HG02678 (cell line): ENCODE measurements around the gene PAQR7.

Experiments used
- ATAC-seq: cut with Tn5 transposase; IDR thresholded peaks from one replicate; pipeline ENCODE4 v1.9.1; 2021; ENCODE audit warnings: mild to moderate bottlenecking, moderate library complexity; ENCODE audit not compliant: unreplicated experiment

Gene PAQR7

DNA sequence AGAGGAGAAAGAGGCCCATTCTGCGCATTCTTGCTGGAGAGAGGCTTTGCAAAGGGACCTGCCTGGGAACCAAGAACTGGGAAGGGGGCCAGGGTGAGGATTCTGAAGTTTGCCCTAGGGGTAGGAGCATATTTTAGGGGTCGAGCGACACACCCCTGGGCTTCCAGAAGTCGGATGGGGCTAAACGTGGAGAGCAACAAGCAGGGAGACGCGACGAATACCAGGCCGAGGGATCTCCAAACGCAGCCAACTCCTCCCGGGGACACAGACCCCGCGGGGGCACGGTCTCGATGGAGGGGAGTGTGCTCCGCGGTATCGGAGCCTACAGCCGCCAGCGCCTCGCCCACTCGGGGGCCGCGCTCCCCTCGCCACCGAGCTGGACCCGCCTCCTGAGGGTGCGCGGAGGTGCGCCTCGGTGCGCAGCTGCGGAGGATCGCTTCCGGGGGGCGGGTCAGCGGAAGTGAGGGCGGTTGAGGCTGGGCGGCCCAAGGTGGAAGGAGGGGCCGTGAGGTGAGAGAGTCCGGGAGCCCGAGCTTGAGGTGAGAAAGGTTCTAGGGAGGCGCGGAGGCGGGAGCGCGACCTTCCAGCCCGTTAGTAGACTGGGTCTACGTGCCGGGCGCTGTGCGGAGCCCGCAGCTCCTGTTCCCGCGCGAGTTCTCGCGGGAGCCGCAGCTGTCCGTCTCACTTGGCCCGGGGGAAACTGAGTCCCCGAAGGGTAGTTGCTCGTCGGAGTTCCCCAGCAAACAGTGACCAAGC, 55.8 kb downstream of the PAQR7 start, which contains the start of gene MTFR1L:
Gene MTFR1L (plus strand): TSS at position 464 of the 756 bp plus-strand sequence. CDS start 3,151 bp downstream, outside the sequence.
- ATAC-seq: peak; percentile 89

DNA sequence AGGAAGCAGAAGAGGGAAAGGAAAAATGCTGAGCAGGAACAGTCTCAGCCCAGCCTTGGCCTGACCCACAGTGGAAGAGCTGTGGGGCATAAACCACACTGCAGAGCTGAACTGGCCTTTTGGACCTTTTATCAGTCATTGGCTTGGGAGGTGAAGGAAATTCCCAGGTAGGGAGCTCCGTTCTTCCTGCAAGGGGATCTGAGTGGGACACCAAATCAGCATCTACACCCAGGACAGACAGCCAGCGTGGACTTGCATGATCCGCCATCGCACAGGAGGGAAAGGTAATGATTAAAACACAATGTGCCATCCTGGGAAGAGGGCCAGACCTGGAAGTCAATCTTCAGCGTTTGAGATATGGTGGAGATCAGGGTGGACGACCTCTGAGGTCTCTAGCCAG, 56.9 kb downstream of the PAQR7 start:
- no peak for ATAC-seq

DNA sequence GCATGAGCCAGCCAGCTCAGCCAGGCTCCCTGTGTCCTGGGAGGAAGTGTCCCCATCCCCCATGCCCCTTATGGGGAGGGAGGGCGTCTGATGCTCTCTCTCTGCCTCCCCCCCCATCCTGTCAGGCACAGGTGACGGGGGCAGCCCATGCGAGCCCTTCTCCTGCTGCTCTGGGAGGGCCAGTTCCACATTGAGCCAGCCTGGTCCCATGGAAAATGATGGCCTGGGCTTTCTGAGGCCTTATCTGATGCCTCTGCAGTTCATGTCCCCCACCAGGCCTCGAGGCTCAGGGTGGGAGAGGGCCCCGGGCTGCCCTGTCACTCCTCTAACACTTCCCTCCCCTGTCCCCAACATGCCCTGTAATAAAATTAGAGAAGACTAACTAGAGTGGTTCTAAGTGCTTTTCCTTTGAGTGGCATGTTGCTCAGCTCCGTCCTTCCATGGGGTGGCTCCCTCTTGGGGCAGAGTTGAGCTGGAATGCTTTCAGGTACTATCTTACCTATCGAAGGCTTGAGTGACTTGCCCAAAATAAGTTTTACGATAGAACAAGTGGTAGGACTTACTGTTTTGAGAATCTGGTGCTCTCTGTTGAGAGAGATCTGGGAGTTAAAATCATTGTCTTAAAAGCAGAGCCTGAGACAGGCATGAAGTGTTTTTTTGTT, 57.5 kb downstream of the PAQR7 start:
- ATAC-seq: no peak

DNA sequence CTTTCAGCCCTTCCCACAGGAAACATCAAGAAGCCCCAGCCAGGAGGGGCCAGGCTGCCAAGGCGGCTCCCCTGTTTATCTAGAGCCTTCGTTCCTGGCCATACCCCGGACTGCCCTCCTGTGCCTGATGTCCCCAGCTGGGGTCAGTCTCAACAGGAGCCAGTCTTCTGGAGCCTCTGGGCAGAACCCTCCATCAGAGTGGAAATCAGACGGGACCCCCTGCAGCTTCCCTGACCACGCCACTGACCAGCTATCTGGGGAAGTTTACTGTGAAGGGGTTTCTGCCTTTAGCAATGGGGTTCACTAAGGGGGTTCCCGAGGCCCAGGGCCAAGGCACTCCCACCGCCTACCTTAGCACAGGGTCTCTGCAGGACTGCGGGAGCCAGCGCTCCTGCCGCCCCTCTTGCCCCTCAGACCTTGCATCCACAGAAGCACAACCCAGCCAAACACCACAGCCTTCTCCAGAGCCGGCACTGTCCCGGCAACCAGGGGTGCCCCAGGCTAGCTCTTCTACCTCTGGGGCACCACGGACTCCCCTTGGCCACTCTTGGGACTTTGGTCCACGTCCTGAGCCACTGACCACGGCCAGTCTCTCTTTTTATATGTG, 59.3 kb downstream of the PAQR7 start:
- ATAC-seq: no peak

DNA sequence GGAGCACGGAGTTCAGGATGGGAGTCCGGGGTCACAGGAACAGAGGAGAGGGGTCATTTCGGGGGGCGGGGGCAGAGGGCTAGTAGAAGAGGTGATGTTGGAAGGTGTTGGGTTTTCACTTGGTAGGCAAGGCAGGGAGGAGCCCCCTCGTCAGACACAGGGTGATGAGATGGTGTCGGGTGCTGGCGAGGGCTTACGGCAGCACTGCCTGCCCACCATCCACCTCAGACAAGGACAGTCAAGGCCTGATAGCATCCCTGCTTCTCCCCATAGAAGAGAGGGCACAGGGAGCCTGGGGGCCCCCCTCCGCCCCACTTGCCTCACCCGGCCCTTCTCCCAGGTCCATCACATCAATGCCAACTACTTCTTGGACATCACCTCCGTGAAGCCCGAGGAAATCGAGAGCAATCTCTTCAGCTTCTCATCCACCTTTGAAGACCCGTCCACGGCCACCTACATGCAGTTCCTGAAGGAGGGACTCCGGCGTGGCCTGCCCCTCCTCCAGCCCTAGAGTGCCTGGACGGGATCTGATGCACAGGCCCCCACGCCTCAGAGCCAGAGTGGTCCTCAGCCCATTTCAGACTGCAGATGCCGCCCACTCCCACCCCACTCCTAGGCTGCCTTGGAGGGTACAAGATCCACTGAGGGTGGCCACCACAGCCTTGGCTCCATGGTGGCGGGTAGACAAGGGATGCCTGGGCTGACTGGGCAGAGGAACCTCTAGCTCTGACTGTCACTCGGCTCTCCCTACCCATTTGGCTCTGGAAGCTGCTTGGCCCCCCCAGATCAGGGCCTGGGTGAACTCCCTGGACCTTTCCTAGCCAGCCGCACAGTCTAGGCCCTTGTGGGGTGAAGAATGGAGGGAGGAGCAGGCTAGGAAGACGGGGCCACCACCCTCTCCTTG, 60.0 kb downstream of the PAQR7 start:
- no peak for ATAC-seq

DNA sequence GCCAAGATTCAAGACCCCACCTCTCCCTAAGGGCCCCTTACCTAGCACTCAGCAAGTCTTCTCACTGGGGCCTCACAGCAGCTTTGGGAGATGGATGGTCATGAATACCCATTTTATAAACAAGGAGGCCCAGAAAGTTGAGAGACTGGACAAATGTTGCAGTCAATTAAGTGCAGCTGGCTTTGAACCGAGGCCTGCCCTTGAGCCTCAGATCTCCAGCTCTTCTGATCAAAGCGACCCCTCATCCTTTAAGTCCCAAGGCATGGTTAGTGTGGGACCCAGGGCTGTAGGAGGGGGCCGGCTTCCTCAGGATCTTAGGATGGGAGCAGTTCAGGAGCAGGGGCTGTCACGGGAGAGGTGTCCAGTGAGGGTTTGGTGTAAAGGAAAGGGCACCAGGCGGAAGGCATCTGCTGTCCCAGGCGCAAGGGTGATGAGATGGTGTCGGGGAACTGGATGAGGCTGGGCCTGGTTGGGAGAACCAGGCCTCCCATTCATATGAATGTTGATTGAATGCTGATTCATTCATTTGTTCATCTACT, 60.9 kb downstream of the PAQR7 start:
- no peak for ATAC-seq

DNA sequence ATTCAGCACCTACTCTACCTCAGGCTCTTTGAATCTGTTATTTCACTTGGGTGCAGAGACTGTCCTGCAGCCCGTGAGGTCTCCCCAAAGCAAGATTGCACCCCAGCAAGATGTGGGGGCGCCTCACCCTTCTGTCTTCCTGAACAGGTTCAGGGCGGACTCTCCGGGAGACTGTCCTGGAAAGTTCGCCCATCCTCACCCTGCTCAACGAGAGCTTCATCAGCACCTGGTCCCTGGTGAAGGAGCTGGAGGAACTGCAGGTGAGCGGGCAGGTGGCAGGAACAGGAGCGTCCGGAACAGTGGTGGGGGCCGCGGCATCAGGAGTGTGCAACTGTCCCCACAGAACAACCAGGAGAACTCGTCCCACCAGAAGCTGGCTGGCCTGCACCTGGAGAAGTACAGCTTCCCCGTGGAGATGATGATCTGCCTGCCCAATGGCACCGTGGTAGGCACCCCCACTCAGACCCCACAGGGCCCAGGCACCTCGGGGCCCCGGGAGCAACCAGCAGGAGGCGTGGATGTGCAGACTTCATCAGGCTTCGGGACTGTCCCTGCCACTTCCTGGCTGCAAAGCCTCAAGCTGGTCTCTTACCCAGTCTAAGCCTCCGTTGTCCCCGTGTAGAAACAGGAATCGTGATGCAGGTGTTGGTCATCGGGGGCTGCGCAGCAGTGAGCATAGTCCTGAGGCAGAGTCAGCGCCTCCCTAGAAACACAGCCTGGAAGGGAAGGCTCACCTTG, 61.6 kb downstream of the PAQR7 start:
- no peak for ATAC-seq

DNA sequence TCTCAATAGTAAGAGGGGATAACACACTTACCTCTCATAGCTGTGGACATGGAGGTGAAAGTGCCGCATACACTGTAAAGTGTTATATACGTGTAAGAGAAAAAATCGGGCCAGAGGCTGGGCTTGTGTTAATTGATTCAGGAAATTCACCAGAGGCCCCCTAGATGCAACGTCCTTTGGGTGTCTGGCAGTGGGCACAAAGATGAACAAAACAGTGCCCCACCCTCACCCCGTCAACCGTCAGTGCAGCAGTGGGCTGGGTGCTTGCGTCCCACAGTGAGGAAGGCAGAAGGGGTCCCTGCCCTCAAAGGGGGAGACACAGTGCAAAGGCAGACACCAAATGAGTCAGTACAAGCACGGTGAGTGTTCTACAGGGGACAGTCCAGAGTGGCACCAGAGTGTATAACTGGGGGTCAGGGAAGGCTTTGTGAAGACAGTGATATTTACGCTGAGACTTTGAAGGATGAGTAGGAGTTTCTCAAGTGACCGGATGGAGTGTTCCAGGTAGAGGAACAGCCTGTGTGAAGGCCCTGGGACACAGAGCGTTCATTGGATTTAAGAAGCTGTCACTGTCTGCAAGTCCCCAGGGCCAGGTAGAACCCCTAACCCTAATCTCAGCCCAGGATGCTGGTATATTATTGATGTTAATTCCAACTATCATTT, 62.3 kb downstream of the PAQR7 start:
- ATAC-seq: no peak
